AG04450 (cell line): ENCODE results near the gene DIABLO. TPM values are rescaled to one million over a fixed set of nuclear protein-coding genes. Genes with fewer than 3 reads are reported as not detected.

ENCODE experiments used
- CTCF ChIA-PET: fragments of 300-600, 350-600 bp; formaldehyde crosslinking; extraction: SDS; loops from one replicate; lab custom pipeline; 2022; ENCODE audit warnings: antibody characterized with exemption, inconsistent platforms; lab: Charles Lee
- POLR2A ChIA-PET: fragments of 350-600 bp; formaldehyde crosslinking; extraction: SDS; loops from one replicate; lab custom pipeline; 2021; ENCODE audit warnings: antibody characterized with exemption, inconsistent platforms; lab: Yijun Ruan, JAX
- DNase-seq: peaks from one replicate; pipeline ENCODE4 v3.0.0-alpha.2; 2011; ENCODE audit warnings: low read depth, low spot score
- H3K27ac ChIP-seq: one replicate; pipeline ENCODE4 v1.5.1; 2012; ENCODE audit warnings: low read depth, low read length, control low read depth
- H3K27me3 ChIP-seq: one replicate; pipeline ENCODE4 v1.6.0; 2012; ENCODE audit warnings: low read length; ENCODE audit not compliant: control insufficient read depth, insufficient read depth
- H3K4me3 ChIP-seq: 2 replicates; pipeline ENCODE4 v1.5.1; 2011; ENCODE audit warnings: mild to moderate bottlenecking, low read depth, low read length, control low read depth
- H3K9me3 ChIP-seq: 2 replicates; pipeline ENCODE4 v1.5.1; 2012; ENCODE audit warnings: low read length; ENCODE audit not compliant: control insufficient read depth, insufficient read depth
- polyA plus RNA-seq: library from polyadenylated mRNA; depleted of rRNA; stranded (reverse); fragments of >200 nt; gene quantifications from 2 replicates; pipeline ENCODE4 v1.2.3, GENCODE V29; 2011
- TF ChIP-seq, protein P1 (sequence below): IDR thresholded peaks from 2 replicates; pipeline ENCODE4 v1.5.1; 2011; ENCODE audit warnings: low read depth, low read length, control low read depth, inconsistent platforms

Gene DIABLO
- polyA plus RNA-seq, 1 experiment: 59.6 TPM

GRCh38 chr12:122171399-122171798, 54.5 kb downstream of the DIABLO start:
- Histone ChIP-seq H3K27ac (no peak overlapping the region), H3K4me3 (no peak overlapping the region), H3K27me3 (peaks cover 9% of the 10 kb centered on the region), H3K9me3 (no peaks in the 10 kb centered on the region)
- TF ChIP-seq, protein P1, sequence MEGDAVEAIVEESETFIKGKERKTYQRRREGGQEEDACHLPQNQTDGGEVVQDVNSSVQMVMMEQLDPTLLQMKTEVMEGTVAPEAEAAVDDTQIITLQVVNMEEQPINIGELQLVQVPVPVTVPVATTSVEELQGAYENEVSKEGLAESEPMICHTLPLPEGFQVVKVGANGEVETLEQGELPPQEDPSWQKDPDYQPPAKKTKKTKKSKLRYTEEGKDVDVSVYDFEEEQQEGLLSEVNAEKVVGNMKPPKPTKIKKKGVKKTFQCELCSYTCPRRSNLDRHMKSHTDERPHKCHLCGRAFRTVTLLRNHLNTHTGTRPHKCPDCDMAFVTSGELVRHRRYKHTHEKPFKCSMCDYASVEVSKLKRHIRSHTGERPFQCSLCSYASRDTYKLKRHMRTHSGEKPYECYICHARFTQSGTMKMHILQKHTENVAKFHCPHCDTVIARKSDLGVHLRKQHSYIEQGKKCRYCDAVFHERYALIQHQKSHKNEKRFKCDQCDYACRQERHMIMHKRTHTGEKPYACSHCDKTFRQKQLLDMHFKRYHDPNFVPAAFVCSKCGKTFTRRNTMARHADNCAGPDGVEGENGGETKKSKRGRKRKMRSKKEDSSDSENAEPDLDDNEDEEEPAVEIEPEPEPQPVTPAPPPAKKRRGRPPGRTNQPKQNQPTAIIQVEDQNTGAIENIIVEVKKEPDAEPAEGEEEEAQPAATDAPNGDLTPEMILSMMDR: no peak
- ChIA-PET POLR2A (no interaction called here), CTCF (no interaction called here)
- DNase-seq: no peak

GRCh38 chr12:122168492-122168891, 57.4 kb downstream of the DIABLO start:
- H3K27ac ChIP-seq: no peak overlapping the region
- H3K4me3 ChIP-seq: no peak overlapping the region
- ChIA-PET POLR2A (no interaction called here), CTCF (no interaction called here)
- TF ChIP-seq, protein P1: no peak
- DNase-seq: no peak
- H3K9me3 ChIP-seq: no peaks in the 10 kb centered on the region
- peaks cover 10% of the 10 kb centered on the region for H3K27me3 ChIP-seq

DNA sequence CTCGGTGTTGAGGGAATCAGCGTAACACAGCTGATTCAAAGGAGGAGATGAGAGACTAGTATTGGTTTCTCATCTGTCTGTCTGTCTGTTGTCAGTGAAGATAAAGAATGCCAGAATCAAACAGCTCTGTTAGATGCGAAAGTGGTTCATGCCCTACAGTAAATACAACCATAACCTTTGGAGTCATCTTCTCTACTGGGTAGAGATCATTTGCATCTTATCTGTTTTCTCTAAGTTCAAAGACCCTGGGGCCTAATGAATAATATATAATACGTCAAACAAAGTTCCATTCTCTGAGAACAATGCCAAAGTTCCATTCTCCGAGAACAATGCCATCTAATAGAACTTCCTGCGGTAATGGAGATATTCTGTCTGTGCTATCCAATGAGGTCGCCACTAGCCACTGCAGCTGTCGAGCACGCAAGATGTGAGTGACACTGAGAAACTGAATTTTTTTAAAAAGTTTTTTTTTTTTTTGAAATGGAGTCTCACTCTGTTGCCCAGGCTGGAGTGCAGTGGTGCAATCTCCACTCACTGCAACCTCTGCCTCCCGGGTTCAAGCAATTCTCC, 58.4 kb downstream of the DIABLO start:
- Histone ChIP-seq H3K27ac (no peak overlapping the region), H3K27me3 (peaks cover 8% of the 10 kb centered on the region), H3K4me3 (no peak overlapping the region), H3K9me3 (no peaks in the 10 kb centered on the region)
- ChIA-PET POLR2A (interaction anchor here (0.5 to 0.6 kb wide), 2 partner anchors 11 to 252 kb away, joined by 3 read pairs; no protein-coding TSS in a partner anchor), CTCF (interaction anchor here (0.6 to 1.9 kb wide), 3 partner anchors 23 to 47 kb away, joined by 3 to 8 read pairs (median 3); no protein-coding TSS in a partner anchor)
- TF ChIP-seq, protein P1: no peak
- DNase-seq: no peak

- TF ChIP-seq, protein P1: no peak
- Histone ChIP-seq H3K27ac (no peak overlapping the region), H3K27me3 (peaks cover 9% of the 10 kb centered on the region), H3K4me3 (no peak overlapping the region), H3K9me3 (no peaks in the 10 kb centered on the region)
- CTCF ChIA-PET: interaction anchor here (1.0 to 1.9 kb wide), 2 partner anchors 24 to 43 kb away, joined by 3 to 8 read pairs; no protein-coding TSS in a partner anchor
- DNase-seq: no peak
- POLR2A ChIA-PET: interaction anchor here (0.5 to 0.6 kb wide), 2 partner anchors 10 to 253 kb away, joined by 3 read pairs; no protein-coding TSS in a partner anchor
Observed at GRCh38 chr12:122166422-122167349, 59.2 kb downstream of the DIABLO start.
